ENCODE data around the gene AGTPBP1. TPM values are rescaled to one million over a fixed set of nuclear protein-coding genes. Genes with fewer than 3 reads are reported as not detected.

AGTPBP1 gene
- total and polyA plus RNA-seq, 2 of the 8 experiments (the other 6 are each of a cell fraction or from before 2014, with no cell fraction given) = 13.4 to 65.2 TPM

- TF ChIP-seq RNF2 (IDR thresholded peaks at IDR 0.05; ENCODE audit: borderline replicate concordance, low read depth, low read length, missing control alignments, poor library complexity, severe bottlenecking) = no peak
- TF ChIP-seq PHF8 (conservative IDR thresholded peaks at IDR 0.05; ENCODE audit: low read depth, low read length) = peak; percentile 35; the same call in 1 of the 2 replicates
- TF ChIP-seq SRF (IDR thresholded peaks at IDR 0.05; ENCODE audit: low read depth, low read length) = no peak
- no peak for TF ChIP-seq CHD2 (IDR thresholded peaks at IDR 0.05; ENCODE audit: low read length)
- TF ChIP-seq CEBPB (IDR thresholded peaks at IDR 0.05; ENCODE audit: low read depth, low read length) = no peak
- TF ChIP-seq SP1 (IDR thresholded peaks at IDR 0.05; ENCODE audit: low read depth, low read length) = 0 out of 2 replicates have a peak, but pooled peaks have one; percentile 42
- no peak for TF ChIP-seq GABPA (IDR thresholded peaks at IDR 0.05; ENCODE audit: borderline replicate concordance, insufficient read depth, low read length)
- TF ChIP-seq TCF12 (IDR thresholded peaks at IDR 0.05; ENCODE audit: low read depth, low read length) = no peak
- peak; percentile 9 for TF ChIP-seq KDM4A (IDR thresholded peaks at IDR 0.05; ENCODE audit: low read depth, low read length, severe bottlenecking)
- TF ChIP-seq CBX8 (IDR thresholded peaks at IDR 0.05; ENCODE audit: borderline replicate concordance, low read depth, low read length) = no peak
- peak; percentile 30 to 48; a peak in 2 of 3 replicates for TF ChIP-seq POLR2A (IDR thresholded peaks at IDR 0.05; ENCODE audit: control extremely low read depth in 1 of 2, low read depth in 2 of 2, low read length in 2 of 2)
- TF ChIP-seq JUND (IDR thresholded peaks at IDR 0.05; ENCODE audit: low read length) = no peak
- TF ChIP-seq RBBP5 (IDR thresholded peaks at IDR 0.05; ENCODE audit: borderline replicate concordance, low read depth, low read length) = 0 out of 2 replicates have a peak, but pooled peaks have one; percentile 59
- TF ChIP-seq HDAC2 (IDR thresholded peaks at IDR 0.05; ENCODE audit: borderline replicate concordance in 1 of 2, low read depth in 2 of 2, low read length in 2 of 2) = no peak
- TF ChIP-seq ASH2L (IDR thresholded peaks at IDR 0.05; ENCODE audit: low read length) = peak; percentile 7
- peak; percentile 62 for TF ChIP-seq CREB1 (IDR thresholded peaks at IDR 0.05)
- no peak for TF ChIP-seq GTF2F1 (IDR thresholded peaks at IDR 0.05; ENCODE audit: borderline replicate concordance, low read depth, low read length)
- TF ChIP-seq SP2 (IDR thresholded peaks at IDR 0.05; ENCODE audit: low read length) = no peak
- peak; percentile 54 for TF ChIP-seq EGR1 (IDR thresholded peaks at IDR 0.05; ENCODE audit: borderline replicate concordance, low read depth, low read length)
Measured at GRCh38 chr9:85741875-85742596, at the start of gene AGTPBP1 (continued).

All from H1 (cell line).